ENCODE measurements around the gene SRD5A1. TPM values are rescaled to one million over a fixed set of nuclear protein-coding genes. Genes with fewer than 3 reads are reported as not detected.

Gene SRD5A1
- total and polyA plus RNA-seq, 2 of the 8 experiments (the other 6 are each of a cell fraction or from before 2014, with no cell fraction given) = 34.7 to 42.4 TPM

DNA sequence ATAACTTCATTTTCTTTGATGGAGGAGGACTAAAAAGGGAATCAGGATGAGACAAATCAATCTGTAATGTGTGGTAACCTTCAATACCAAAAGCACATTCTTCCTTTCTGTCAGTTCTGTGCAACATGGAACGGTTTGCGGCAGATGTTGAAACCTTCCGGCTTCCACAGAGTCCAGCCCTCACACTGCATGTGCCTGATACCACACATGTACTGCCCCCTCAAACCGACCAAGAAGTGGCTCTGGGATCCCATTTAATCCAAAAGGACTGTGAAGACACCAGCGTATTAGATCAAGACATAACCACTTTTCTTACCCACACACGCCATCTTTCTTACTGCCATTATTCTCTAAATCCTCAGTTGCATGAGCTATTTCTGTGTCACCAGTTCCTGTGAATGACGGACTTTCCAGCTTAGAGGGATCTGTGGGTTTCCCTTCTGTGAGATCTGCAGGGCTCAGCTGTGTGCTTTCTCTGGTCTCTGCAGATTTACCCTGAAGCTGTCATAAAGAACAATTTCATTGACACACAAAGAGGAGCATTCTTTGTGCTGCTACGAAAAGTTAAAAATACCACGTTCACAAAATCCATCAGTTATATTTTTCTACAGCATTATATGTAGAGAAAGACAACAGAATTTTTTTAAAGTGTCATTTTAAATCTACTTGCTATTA lies 26.2 kb upstream of the SRD5A1 start:
- no peak overlapping the region for H2BK15ac ChIP-seq (ENCODE audit: low read length)
- no peak overlapping the region for H4K8ac ChIP-seq (ENCODE audit: extremely low read depth, insufficient read depth, low read length)
- no peak overlapping the region for H3K56ac ChIP-seq (replicated peaks; ENCODE audit: insufficient read length, low read depth, low read length)
- H2BK12ac ChIP-seq (ENCODE audit: low read depth, low read length) = no peak overlapping the region
- WGBS, 2 experiments (ENCODE audit: extremely low coverage in 1 of 2, insufficient coverage in 1 of 2, insufficient read length in 1 of 2, insufficient replicate concordance in 2 of 2, low coverage in 1 of 2, low lambda C conversion rate in 2 of 2, missing lambda C conversion rate in 1 of 2) = 80% methylated on average over 9 of the region's 9 CpGs; no CpG with 5 or more reads in 1 of the 2 experiments
- H3K23me2 ChIP-seq (ENCODE audit: low read depth, low read length) = no peaks in the 10 kb centered on the region
- TF ChIP-seq TEAD4 (IDR thresholded peaks at IDR 0.05; ENCODE audit: low read depth, low read length) (no peak), HDAC6 (IDR thresholded peaks at IDR 0.05; ENCODE audit: low read depth, low read length) (no peak), HDAC2 (IDR thresholded peaks at IDR 0.05; ENCODE audit: borderline replicate concordance in 1 of 2, low read depth in 2 of 2, low read length in 2 of 2) (no peak), CREB1 (IDR thresholded peaks at IDR 0.05) (no peak), TAF7 (optimal IDR thresholded peaks at IDR 0.05; ENCODE audit: borderline replicate concordance, low read depth, low read length) (no peak), SRF (IDR thresholded peaks at IDR 0.05; ENCODE audit: low read depth, low read length) (no peak), SIRT6 (IDR thresholded peaks at IDR 0.05; ENCODE audit: low read length) (no peak), KDM4A (IDR thresholded peaks at IDR 0.05; ENCODE audit: low read depth, low read length, severe bottlenecking) (no peak)
- TF ChIP-seq, protein P1, sequence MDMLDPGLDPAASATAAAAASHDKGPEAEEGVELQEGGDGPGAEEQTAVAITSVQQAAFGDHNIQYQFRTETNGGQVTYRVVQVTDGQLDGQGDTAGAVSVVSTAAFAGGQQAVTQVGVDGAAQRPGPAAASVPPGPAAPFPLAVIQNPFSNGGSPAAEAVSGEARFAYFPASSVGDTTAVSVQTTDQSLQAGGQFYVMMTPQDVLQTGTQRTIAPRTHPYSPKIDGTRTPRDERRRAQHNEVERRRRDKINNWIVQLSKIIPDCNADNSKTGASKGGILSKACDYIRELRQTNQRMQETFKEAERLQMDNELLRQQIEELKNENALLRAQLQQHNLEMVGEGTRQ (IDR thresholded peaks at IDR 0.05; ENCODE audit: low read length) = no peak
- TF ChIP-seq, protein P2, sequence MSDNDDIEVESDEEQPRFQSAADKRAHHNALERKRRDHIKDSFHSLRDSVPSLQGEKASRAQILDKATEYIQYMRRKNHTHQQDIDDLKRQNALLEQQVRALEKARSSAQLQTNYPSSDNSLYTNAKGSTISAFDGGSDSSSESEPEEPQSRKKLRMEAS (IDR thresholded peaks at IDR 0.05) = no peak
- H2BK20ac ChIP-seq (ENCODE audit: low read length) = no peak overlapping the region
- DNase-seq (ENCODE audit: low read depth in 1 of 2, low spot score in 2 of 2) (no peak), FAIRE-seq (no peak)
- no peak overlapping the region for H2BK120ac ChIP-seq (replicated peaks; ENCODE audit: low read depth, low read length)
- H3K27ac ChIP-seq (ENCODE audit: low read depth, low read length) = no peak overlapping the region
- no peak overlapping the region for H3K4me2 ChIP-seq (ENCODE audit: insufficient read depth in 1 of 2, low read depth in 2 of 2, low read length in 2 of 2)
- H3K9me3 ChIP-seq (ENCODE audit: insufficient read depth in 2 of 2, low read depth in 1 of 2, low read length in 1 of 2) = no peaks in the 10 kb centered on the region
- no peak overlapping the region for H4K91ac ChIP-seq (replicated peaks; ENCODE audit: insufficient read length, low read length)
- no peak overlapping the region for H2AK5ac ChIP-seq (ENCODE audit: low read depth, low read length)
- H3K79me1 ChIP-seq (ENCODE audit: low read depth, low read length) = no peaks in the 10 kb centered on the region
- peaks cover 55 to 85% (median 80%) of the 10 kb centered on the region in 4 experiments for H3K36me3 ChIP-seq (ENCODE audit: control insufficient read depth in 2 of 4, insufficient read depth in 4 of 4, low read length in 3 of 4)
- ChIA-PET POLR2A (ENCODE audit: partially characterized antibody) (interaction anchor here (2.2 to 2.4 kb wide), 2 partner anchors 8 to 16 kb away, joined by 7 to 8 read pairs; no protein-coding TSS in a partner anchor), CTCF (ENCODE audit: partially characterized antibody) (interaction anchor here (1.1 kb wide), 1 partner anchor 138 kb away, joined by 3 read pairs; no protein-coding TSS in a partner anchor)
- H3K27me3 ChIP-seq (replicated peaks in 1 of 4; ENCODE audit: control insufficient read depth in 3 of 4, extremely low read depth in 1 of 4, insufficient read depth in 3 of 4, low read length in 3 of 4) = no peaks in the 10 kb centered on the region
- no peak overlapping the region for H3K14ac ChIP-seq (ENCODE audit: insufficient read length)
- H3K79me2 ChIP-seq (ENCODE audit: control insufficient read depth in 1 of 2, insufficient read depth in 2 of 2, low read length in 2 of 2) = 0 out of 4 replicates have a peak, but pooled peaks cover 0 to 1% of the 10 kb centered on the region in 2 experiments
- no peak overlapping the region for H3K18ac ChIP-seq (ENCODE audit: extremely low read depth, low read length)
- no peak overlapping the region for H3K9ac ChIP-seq (replicated peaks in 1 of 4; ENCODE audit: extremely low read depth in 1 of 4, low read depth in 3 of 4, low read length in 3 of 4)
- H2AFZ ChIP-seq (ENCODE audit: low read length) = no peak overlapping the region
- no peak overlapping the region for H3K4me3 ChIP-seq (ENCODE audit: extremely low read depth in 1 of 4, insufficient read depth in 2 of 4, low read depth in 3 of 4, low read length in 4 of 4)
- H2BK5ac ChIP-seq (ENCODE audit: low read depth, low read length) = no peak overlapping the region
- H3K4me1 ChIP-seq (replicated peaks in 1 of 4; ENCODE audit: control insufficient read depth in 3 of 4, insufficient read depth in 4 of 4, low read length in 3 of 4) = no peaks in the 10 kb centered on the region
- H3K23ac ChIP-seq (ENCODE audit: insufficient read length) = no peak overlapping the region
- no peak overlapping the region for H4K5ac ChIP-seq (ENCODE audit: insufficient read length, low read depth, low read length)
- peaks cover 8 to 12% of the 10 kb centered on the region in 2 experiments for H4K20me1 ChIP-seq (replicated peaks in 1 of 2; ENCODE audit: control insufficient read depth in 1 of 2, insufficient read depth in 2 of 2, low read length in 2 of 2)
- no peak overlapping the region for H3K4ac ChIP-seq (replicated peaks; ENCODE audit: insufficient read length, low read depth, low read length)

Measured in H1 (cell line).